Nephron (organoid): ENCODE measurements around the gene RADIL.

Experiments
- H3K27ac Mint-ChIP-seq, 3 experiments: 2 replicates each; pipeline ENCODE4 v1.8.0; 2020; ENCODE audit warnings: mixed read lengths in 3 of 3, mild to moderate bottlenecking in 2 of 3, moderate library complexity in 1 of 3
- H3K27me3 Mint-ChIP-seq: 2 replicates; pipeline ENCODE4 v1.8.0; 2021; ENCODE audit warnings: low read depth, mild to moderate bottlenecking, moderate library complexity, mixed read lengths
- H3K36me3 Mint-ChIP-seq: 2 replicates; pipeline ENCODE4 v1.8.0; 2020; ENCODE audit warnings: low read depth, mixed read lengths
- H3K4me1 Mint-ChIP-seq: 2 replicates; pipeline ENCODE4 v1.8.0; 2020; ENCODE audit warnings: mixed read lengths
- H3K4me3 Mint-ChIP-seq, 3 experiments: 2 replicates each; pipeline ENCODE4 v1.8.0; 2020; ENCODE audit warnings: mild to moderate bottlenecking in 3 of 3, mixed read lengths in 3 of 3, moderate library complexity in 2 of 3
- H3K9me3 Mint-ChIP-seq: 2 replicates; pipeline ENCODE4 v1.8.0; 2020; ENCODE audit warnings: mixed read lengths
- TF ChIP-seq, protein P1 (sequence below), 3 experiments: fragments of 200-600 bp; sonication (generic); IDR thresholded peaks; one replicate each; pipeline ENCODE4 v1.5.0; 2021; ENCODE audit warnings: antibody characterized with exemption in 3 of 3; ENCODE audit not compliant: unreplicated experiment in 3 of 3

The RADIL gene

DNA sequence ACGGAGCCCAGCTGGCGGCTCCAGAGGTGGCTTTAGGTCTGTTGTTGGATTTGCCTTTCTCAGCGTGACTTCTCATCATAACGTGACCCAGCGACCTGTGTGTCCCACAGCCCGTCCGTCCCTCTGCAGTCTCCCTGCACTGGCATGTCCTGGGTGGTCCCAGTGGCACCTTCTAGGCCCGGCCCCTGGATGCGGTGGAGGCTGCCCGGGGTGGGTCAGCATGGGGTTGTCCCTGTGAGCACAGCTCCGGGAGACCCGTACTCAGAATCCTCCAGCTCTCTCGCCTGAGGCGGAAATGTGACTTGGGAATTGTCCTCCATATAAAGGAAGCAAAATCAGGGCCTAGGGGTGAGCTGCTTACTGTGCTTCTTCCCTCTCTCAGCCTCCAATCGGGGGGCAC, 133.7 kb downstream of the RADIL start:
- Mint-ChIP-seq H3K9me3 (no peaks in the 10 kb centered on the region), H3K27ac (peak overlapping the region in 2 of 3 experiments; percentile 95 to 96), H3K4me3 (no peak overlapping the region), H3K27me3 (no peaks in the 10 kb centered on the region), H3K4me1 (peaks cover 33% of the 10 kb centered on the region), H3K36me3 (peaks cover 32% of the 10 kb centered on the region)
- TF ChIP-seq, protein P1, sequence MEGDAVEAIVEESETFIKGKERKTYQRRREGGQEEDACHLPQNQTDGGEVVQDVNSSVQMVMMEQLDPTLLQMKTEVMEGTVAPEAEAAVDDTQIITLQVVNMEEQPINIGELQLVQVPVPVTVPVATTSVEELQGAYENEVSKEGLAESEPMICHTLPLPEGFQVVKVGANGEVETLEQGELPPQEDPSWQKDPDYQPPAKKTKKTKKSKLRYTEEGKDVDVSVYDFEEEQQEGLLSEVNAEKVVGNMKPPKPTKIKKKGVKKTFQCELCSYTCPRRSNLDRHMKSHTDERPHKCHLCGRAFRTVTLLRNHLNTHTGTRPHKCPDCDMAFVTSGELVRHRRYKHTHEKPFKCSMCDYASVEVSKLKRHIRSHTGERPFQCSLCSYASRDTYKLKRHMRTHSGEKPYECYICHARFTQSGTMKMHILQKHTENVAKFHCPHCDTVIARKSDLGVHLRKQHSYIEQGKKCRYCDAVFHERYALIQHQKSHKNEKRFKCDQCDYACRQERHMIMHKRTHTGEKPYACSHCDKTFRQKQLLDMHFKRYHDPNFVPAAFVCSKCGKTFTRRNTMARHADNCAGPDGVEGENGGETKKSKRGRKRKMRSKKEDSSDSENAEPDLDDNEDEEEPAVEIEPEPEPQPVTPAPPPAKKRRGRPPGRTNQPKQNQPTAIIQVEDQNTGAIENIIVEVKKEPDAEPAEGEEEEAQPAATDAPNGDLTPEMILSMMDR (IDR thresholded peaks at IDR 0.05; ENCODE audit: unreplicated experiment in 3 of 3): no peak

- TF ChIP-seq, protein P1 (IDR thresholded peaks at IDR 0.05; ENCODE audit: unreplicated experiment in 3 of 3): no peak
- H3K36me3 Mint-ChIP-seq: peaks cover 29% of the 10 kb centered on the region
- H3K9me3 Mint-ChIP-seq: no peaks in the 10 kb centered on the region
- peaks cover 37% of the 10 kb centered on the region for H3K4me1 Mint-ChIP-seq
- H3K27me3 Mint-ChIP-seq: no peaks in the 10 kb centered on the region
- H3K27ac Mint-ChIP-seq: peak overlapping the region; percentile 95 to 97 (median 96)
- H3K4me3 Mint-ChIP-seq: peak overlapping the region in 1 of 3 experiments; percentile 24
Measured at GRCh38 chr7:4749363-4749762, 134.2 kb downstream of the RADIL start.
